MV-4-11 (cell line): Measurements from ENCODE around the gene MYO16.
"Not testable (repeated sequence)": the region's sequence is repeated elsewhere in the genome, so short reads cannot be mapped to it uniquely, and the experiment has no call there.

Source experiments
- DNase-seq: peaks from one replicate; lab custom pipeline; 2025; lab: John Stamatoyannopoulos, UW

MYO16 gene

DNA sequence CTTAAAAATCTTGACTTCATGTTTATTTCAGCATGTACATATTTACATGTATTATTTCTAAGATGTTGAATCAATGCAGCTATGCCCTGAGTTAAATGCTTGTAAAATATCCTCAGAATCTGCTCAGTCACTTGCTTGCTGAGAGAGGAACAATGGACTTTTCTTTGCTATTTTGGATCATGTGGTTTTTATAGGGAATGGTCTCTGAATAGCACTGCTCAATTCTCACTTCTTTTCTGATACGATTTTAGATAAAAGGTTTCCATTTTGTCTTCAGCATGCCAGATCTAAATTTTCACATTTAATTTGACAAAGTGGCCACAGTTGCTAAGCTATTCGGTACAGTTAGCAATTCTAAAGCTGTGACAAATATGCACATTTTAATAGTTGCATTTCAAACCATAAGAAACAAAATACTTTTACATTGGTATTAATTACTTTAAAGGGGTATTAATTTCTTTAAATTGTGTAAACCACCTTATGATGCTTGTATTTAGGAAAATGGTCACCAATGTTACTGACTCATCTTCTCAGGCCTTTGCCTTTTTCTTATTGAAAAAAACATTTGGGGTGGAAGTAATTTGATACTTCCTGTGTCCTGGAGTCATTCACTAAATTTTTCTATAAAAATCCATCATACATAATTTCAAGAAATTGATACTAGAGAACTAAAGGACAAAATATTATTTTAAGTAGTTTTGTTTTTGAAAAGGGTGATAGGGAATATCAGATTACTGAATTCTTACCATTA lies 113.5 kb downstream of the MYO16 start:
- DNase-seq = no peak

DNA sequence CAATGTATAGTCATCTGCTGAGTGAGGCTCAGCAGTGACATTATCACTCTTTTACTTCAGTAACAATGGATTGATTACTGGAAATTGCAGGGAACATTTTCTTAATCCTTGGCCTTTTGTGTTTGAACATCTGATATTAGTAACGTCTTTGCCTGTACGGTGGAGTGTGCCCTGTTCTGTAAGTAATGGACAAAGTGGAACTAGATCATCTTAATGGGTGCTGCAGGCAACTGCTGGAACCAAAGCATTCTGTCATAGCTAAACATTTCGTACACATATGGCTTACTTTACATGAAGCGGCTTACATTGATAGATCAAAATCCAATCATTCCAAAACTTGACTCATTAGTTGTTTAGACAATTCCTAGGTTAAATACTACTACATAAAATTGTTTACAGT lies 114.1 kb downstream of the MYO16 start:
- DNase-seq = no peak

DNA sequence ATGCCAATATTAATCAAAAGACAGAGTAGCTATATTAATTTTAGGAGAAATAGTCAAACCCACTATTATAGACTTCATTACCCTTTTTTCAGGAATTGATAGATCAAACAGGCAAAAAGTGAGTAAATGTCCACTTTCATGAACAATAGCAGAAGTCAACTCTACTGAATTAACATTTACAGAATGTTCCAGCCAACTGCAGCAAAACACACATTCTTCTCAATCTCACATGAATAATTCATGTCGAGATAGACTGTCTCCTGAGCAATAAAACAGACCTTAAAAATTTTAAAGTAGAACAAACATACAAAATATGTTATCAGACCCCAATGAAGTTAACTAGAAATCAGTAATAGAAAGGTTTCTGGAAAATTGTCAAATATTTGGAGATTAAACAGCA lies 118.4 kb downstream of the MYO16 start:
- DNase-seq = no peak

GRCh38 chr13:108752276-108752675 lies 122.9 kb downstream of the MYO16 start:
- no peak for DNase-seq

- no peak for DNase-seq
These were observed 125.7 kb downstream of the MYO16 start for GRCh38 chr13:108755083-108755482.

DNA sequence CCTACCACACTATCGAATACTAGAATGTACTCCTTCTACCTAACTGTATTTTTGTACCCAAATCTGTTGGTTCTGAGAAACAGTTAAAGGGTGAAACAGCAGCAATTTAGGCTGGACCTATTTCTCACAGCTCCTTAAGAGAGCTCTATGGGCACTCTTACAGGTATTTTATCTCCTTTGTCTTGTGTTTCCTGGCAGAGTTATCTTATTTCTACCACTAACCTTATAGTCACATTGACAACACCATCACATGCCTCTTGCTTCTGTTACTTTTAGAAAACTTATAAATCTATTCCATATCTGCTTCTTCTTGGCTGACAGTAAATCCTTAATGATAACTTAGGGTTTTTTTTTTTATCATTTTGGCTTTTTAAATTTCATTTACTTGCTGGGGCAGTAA lies 130.7 kb downstream of the MYO16 start:
- no peak for DNase-seq

GRCh38 chr13:108760541-108760940 lies 131.1 kb downstream of the MYO16 start:
- DNase-seq = no peak

GRCh38 chr13:108768035-108768434 lies 138.6 kb downstream of the MYO16 start:
- DNase-seq = no peak

DNA sequence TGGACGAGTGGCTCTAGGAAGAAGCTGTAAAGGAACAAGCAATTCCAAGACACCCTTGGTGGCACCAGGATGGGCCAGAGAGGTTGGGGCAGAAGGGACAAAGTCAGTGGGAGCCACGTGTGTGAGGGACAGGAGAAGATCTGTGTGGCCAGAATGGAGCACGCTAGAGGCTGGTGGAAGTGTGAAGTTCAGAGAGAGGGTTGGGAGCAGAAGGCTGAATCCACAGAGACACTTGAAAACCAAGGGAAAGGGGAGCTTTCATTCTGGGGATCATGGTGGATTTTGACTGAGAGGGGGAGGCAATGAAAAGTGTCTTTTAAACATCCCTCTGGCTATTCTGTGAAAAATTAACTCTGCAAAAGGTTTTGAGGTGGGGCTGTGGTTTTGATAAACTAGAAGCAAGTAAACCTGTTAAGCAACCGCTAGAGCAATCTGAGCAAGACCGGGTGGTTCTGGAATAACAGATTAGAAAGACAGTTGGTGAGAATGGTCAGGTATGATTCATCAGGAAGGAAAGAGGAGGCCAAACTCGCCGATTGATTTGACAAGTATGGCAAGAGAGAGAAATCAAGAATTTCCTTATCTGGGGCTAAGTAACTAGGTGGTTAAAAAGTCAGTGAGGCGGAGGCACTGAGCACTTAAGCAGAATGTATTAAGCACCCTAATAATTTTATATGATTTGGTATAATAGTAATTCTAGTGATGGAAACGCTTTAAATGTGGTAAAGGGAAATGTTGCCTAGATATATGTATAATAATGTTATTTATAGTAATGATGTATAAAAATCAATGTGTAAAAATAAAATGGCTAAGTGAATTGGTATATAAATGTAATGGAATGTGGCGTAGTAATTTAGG lies 140.0 kb downstream of the MYO16 start:
- DNase-seq = no peak

- no peak for DNase-seq
These were observed 146.2 kb downstream of the MYO16 start for GRCh38 chr13:108775597-108775996.

GRCh38 chr13:108776650-108777049 lies 147.2 kb downstream of the MYO16 start:
- no peak for DNase-seq

DNA sequence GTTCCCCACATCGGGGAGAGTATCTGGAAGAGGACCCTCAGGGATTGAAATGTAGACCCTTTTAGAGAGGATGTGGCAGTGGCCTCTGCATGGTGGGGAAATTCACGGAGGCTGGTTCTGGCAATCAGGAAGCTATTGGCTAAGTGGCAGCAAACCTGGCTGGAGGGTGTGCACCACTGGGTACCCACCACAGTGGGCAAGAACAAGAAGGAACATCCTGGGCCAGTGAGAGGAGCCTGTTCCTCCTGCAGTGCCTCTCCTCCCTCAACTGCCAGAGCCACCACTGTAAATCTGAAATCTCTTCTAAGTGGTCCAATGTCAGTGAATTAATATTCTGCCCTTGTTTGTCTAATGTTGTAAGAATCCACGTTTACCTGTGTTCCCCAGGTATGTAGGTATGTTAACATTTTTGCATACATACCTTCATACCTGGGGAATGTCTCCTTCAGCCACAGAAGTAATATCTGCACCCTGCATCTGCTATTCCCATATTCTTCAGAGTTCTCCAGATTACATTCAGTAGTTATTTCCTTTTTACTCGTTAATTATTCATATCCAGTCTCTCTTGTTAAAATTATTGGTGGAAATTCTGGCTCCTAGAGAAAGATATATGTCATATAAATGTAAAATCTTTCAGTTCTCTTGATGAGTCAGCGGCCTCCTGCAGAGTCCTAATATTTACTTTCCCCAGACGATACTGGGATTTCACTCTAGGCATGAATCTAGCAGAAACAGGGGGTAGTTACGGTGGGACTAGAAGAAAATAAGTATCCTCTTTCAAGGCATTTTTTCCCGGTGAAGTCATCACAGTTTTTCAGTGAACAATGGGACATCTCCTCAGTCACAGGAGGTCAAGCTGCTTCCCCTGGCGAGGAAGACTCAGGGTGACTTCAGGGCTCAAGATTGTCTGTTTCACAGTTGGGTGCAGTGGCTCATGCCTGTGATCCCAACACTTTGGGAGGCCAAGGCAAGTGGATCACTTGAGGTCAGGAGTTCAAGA lies 148.3 kb downstream of the MYO16 start:
- no peak for DNase-seq

DNA sequence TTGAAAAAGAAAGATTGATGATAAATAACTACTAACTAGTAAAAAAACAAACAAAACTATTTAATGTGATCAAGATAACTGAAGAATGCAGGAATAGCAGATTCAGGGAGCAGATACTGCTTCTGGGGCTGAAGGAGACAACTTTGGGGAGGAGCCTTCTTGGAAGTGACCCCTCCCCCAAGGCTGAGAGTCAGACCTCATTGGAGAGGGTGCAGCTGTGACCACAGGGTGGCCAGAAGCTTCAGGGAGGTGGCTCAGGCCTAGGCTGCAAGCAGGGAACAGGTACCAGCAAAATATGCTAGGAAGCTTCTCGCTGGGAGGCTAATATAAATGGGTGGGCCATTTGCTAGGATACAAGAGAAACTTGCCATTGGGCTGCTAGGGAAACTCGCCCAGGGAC lies 149.9 kb downstream of the MYO16 start:
- no peak for DNase-seq

DNA sequence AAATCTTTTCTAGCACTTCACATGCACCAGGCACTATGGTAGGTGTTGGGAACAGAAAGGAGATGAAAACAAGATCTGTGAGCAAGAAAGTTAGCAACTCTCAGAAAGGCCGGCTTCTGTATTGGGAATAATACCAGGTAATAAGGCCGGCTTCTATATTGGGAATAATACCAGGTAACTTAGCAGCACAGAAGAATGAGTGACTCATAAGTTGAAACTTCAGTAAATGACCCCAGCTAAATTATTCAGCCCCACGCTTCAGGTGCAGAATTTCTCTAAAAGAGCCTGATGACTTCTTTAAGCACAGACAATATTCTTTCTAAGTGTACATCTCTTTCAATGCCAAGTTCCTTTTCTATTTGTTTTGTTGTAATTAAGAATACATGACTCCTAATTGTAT lies 151.3 kb downstream of the MYO16 start:
- DNase-seq = no peak

- no peak for DNase-seq
These were observed 151.9 kb downstream of the MYO16 start for GRCh38 chr13:108781312-108781711.

GRCh38 chr13:108782480-108782879 lies 153.1 kb downstream of the MYO16 start:
- DNase-seq = not testable (repeated sequence)

GRCh38 chr13:108785844-108786243 lies 156.4 kb downstream of the MYO16 start:
- no peak for DNase-seq

GRCh38 chr13:108786456-108787200 lies 157.2 kb downstream of the MYO16 start:
- DNase-seq = no peak

GRCh38 chr13:108787700-108788414 lies 158.4 kb downstream of the MYO16 start:
- no peak for DNase-seq

DNA sequence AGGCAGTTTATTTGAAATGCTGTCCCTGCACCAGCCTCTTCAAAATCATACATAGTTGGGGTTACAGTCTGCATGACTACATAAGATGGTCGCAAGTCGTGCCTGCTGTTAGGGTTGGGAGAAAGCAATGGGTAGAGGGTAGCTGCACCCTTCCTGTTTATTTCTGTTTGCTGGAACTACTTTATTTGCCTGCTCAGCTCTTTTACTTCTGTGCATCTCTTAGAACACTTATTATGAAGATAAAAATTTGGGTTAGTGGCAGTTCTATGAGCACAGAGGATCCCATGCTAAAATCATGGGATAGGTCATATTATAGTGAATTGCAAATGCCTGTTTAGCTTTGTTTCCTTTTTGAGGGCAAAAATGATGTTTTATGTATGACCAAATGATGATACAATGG lies 160.1 kb downstream of the MYO16 start:
- DNase-seq = no peak

- no peak for DNase-seq
These were observed 166.4 kb downstream of the MYO16 start for GRCh38 chr13:108795841-108796240.
